ENCODE measurements around the gene CYBC1. TPM values are rescaled to one million over a fixed set of nuclear protein-coding genes. Genes with fewer than 3 reads are reported as not detected.

The CYBC1 gene
- total RNA-seq, 4 donors from 2014 or later, result 17.3 to 29.8 (median 19.3) TPM

- Histone ChIP-seq H3K9me3 (no peaks in the 10 kb centered on the region), H3K4me1 (peaks cover 7 to 12% of the 10 kb centered on the region in 2 donors), H3K36me3 (peaks cover 0 to 42% of the 10 kb centered on the region in 2 donors), H3K27ac (peak overlapping the region; percentile 40 to 69 (median 51)), H3K27me3 (no peaks in the 10 kb centered on the region), H3K4me3 (no peak overlapping the region)
- in situ Hi-C loops (cut with MboI; ENCODE audit: low sequenced_read_pairs in 4 of 4) (no loop called here), intact Hi-C loops (cut with DNase I; ENCODE audit: low total_unique reads) (no loop called here)
- TF ChIP-seq, protein P1, sequence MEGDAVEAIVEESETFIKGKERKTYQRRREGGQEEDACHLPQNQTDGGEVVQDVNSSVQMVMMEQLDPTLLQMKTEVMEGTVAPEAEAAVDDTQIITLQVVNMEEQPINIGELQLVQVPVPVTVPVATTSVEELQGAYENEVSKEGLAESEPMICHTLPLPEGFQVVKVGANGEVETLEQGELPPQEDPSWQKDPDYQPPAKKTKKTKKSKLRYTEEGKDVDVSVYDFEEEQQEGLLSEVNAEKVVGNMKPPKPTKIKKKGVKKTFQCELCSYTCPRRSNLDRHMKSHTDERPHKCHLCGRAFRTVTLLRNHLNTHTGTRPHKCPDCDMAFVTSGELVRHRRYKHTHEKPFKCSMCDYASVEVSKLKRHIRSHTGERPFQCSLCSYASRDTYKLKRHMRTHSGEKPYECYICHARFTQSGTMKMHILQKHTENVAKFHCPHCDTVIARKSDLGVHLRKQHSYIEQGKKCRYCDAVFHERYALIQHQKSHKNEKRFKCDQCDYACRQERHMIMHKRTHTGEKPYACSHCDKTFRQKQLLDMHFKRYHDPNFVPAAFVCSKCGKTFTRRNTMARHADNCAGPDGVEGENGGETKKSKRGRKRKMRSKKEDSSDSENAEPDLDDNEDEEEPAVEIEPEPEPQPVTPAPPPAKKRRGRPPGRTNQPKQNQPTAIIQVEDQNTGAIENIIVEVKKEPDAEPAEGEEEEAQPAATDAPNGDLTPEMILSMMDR (IDR thresholded peaks at IDR 0.05 in 4 of 5, conservative IDR thresholded peaks at IDR 0.05 in 1 of 5), result no peak
- no peak for TF ChIP-seq POLR2A (IDR thresholded peaks at IDR 0.05)
- DNase-seq, result peak; percentile 54 to 56
- ATAC-seq, result peak; percentile 51 to 77
Observed at GRCh38 chr17:82489117-82489516, 38.6 kb upstream of the CYBC1 start.

DNA sequence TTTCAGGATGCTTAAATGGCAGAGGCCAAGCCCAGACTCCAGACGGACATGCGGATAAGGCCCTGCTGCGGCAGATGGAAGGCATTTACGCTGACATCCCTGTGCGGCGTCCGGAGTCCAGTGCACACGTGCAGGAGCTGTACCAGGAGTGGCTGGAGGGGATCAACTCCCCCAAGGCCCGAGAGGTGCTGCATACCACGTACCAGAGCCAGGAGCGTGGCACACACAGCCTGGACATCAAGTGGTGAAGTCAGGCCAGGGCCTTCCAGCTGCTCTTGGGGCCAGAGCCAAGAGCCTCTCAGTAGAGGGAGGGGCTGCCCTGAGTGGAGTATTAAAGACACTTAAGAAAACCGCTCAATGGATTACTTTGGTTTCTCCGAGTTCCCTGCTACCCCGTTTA is 37.4 kb upstream of the CYBC1 start:
- intact Hi-C loops (cut with DNase I; ENCODE audit: low total_unique reads), result no loop called here

GRCh38 chr17:82486231-82487094 is 35.9 kb upstream of the CYBC1 start:
- peaks cover 5 to 12% of the 10 kb centered on the region in 2 donors for H3K4me1 ChIP-seq
- H3K9me3 ChIP-seq, result no peaks in the 10 kb centered on the region
- intact Hi-C loops (cut with DNase I; ENCODE audit: low total_unique reads) (no loop called here), in situ Hi-C loops (cut with MboI; ENCODE audit: low sequenced_read_pairs in 4 of 4) (no loop called here)
- no peaks in the 10 kb centered on the region for H3K27me3 ChIP-seq
- no peak overlapping the region for H3K4me3 ChIP-seq
- no peak for DNase-seq
- peaks cover 0 to 68% of the 10 kb centered on the region in 2 donors for H3K36me3 ChIP-seq
- no peak overlapping the region for H3K27ac ChIP-seq
- TF ChIP-seq POLR2A (IDR thresholded peaks at IDR 0.05), result no peak
- TF ChIP-seq, protein P1 (IDR thresholded peaks at IDR 0.05 in 4 of 5, conservative IDR thresholded peaks at IDR 0.05 in 1 of 5), result no peak
- ATAC-seq, result no peak

More for the DNA sequence above, 37.4 kb upstream of the CYBC1 start:
- Histone ChIP-seq H3K9me3 (no peaks in the 10 kb centered on the region), H3K36me3 (peaks cover 0 to 54% of the 10 kb centered on the region in 2 donors), H3K27ac (peak overlapping the region; percentile 40 to 69 (median 51)), H3K4me1 (peaks cover 5 to 12% of the 10 kb centered on the region in 2 donors), H3K4me3 (no peak overlapping the region), H3K27me3 (no peaks in the 10 kb centered on the region)
- TF ChIP-seq, protein P1 (IDR thresholded peaks at IDR 0.05 in 4 of 5, conservative IDR thresholded peaks at IDR 0.05 in 1 of 5), result no peak
- no peak for TF ChIP-seq POLR2A (IDR thresholded peaks at IDR 0.05)
- ATAC-seq (peak; percentile 37 to 60), DNase-seq (no peak)
- in situ Hi-C loops (cut with MboI; ENCODE audit: low sequenced_read_pairs in 4 of 4), result no loop called here

GRCh38 chr17:82483836-82484235 is 33.3 kb upstream of the CYBC1 start:
- no peaks in the 10 kb centered on the region for H3K9me3 ChIP-seq
- no peak for DNase-seq
- H3K27ac ChIP-seq, result no peak overlapping the region
- ATAC-seq, result no peak
- H3K4me3 ChIP-seq, result no peak overlapping the region
- peaks cover 5 to 12% of the 10 kb centered on the region in 2 donors for H3K4me1 ChIP-seq
- intact Hi-C loops (cut with DNase I; ENCODE audit: low total_unique reads), result no loop called here
- in situ Hi-C loops (cut with MboI; ENCODE audit: low sequenced_read_pairs in 4 of 4), result no loop called here
- TF ChIP-seq, protein P1 (IDR thresholded peaks at IDR 0.05 in 4 of 5, conservative IDR thresholded peaks at IDR 0.05 in 1 of 5), result no peak
- no peak for TF ChIP-seq POLR2A (IDR thresholded peaks at IDR 0.05)
- no peaks in the 10 kb centered on the region for H3K27me3 ChIP-seq
- peaks cover 0 to 92% of the 10 kb centered on the region in 2 donors for H3K36me3 ChIP-seq
